Neuron (in vitro differentiated cells): ENCODE data around the gene SCYGR4.

Experiments
- H2AFZ ChIP-seq: one replicate; pipeline ENCODE4 v1.6.1; 2013; ENCODE audit warnings: low read depth, mild to moderate bottlenecking, inconsistent platforms, low read length, moderate library complexity
- H3K27me3 ChIP-seq: one replicate; pipeline ENCODE4 v1.6.1; 2013; ENCODE audit warnings: low read length; ENCODE audit not compliant: insufficient read depth
- H3K36me3 ChIP-seq: one replicate; pipeline ENCODE4 v1.6.1; 2013; ENCODE audit warnings: low read length; ENCODE audit not compliant: insufficient read depth
- H3K4me1 ChIP-seq: one replicate; pipeline ENCODE4 v1.6.1; 2013; ENCODE audit warnings: low read length; ENCODE audit not compliant: insufficient read depth
- H3K4me3 ChIP-seq: 2 replicates; pipeline ENCODE4 v1.5.1; 2013; ENCODE audit warnings: mild to moderate bottlenecking, low read length, moderate library complexity
- H3K9me3 ChIP-seq: one replicate; pipeline ENCODE4 v1.6.1; 2013; ENCODE audit warnings: low read length

SCYGR4 gene

GRCh38 chr2:227623226-227623625 is 5.9 kb downstream of the SCYGR4 start:
- H3K36me3 ChIP-seq: no peaks in the 10 kb centered on the region
- no peaks in the 10 kb centered on the region for H3K27me3 ChIP-seq
- no peak overlapping the region for H3K4me3 ChIP-seq
- H3K4me1 ChIP-seq: no peaks in the 10 kb centered on the region
- no peak overlapping the region for H2AFZ ChIP-seq
- H3K9me3 ChIP-seq: no peaks in the 10 kb centered on the region

GRCh38 chr2:227625420-227625819 is 8.1 kb downstream of the SCYGR4 start:
- Histone ChIP-seq H3K36me3 (no peaks in the 10 kb centered on the region), H3K9me3 (no peaks in the 10 kb centered on the region), H3K4me1 (no peaks in the 10 kb centered on the region), H2AFZ (no peak overlapping the region), H3K4me3 (no peak overlapping the region), H3K27me3 (no peaks in the 10 kb centered on the region)

GRCh38 chr2:227626580-227627151 is 9.4 kb downstream of the SCYGR4 start:
- H3K4me1 ChIP-seq: no peaks in the 10 kb centered on the region
- no peaks in the 10 kb centered on the region for H3K27me3 ChIP-seq
- H3K4me3 ChIP-seq: no peak overlapping the region
- H2AFZ ChIP-seq: no peak overlapping the region
- no peaks in the 10 kb centered on the region for H3K9me3 ChIP-seq
- no peaks in the 10 kb centered on the region for H3K36me3 ChIP-seq

- Histone ChIP-seq H2AFZ (no peak overlapping the region), H3K27me3 (no peaks in the 10 kb centered on the region), H3K36me3 (no peaks in the 10 kb centered on the region), H3K4me3 (no peak overlapping the region), H3K9me3 (no peaks in the 10 kb centered on the region), H3K4me1 (no peaks in the 10 kb centered on the region)
These were observed 10.5 kb downstream of the SCYGR4 start for GRCh38 chr2:227627769-227628168.

- Histone ChIP-seq H3K9me3 (no peaks in the 10 kb centered on the region), H2AFZ (no peak overlapping the region), H3K27me3 (no peaks in the 10 kb centered on the region), H3K4me3 (no peak overlapping the region), H3K36me3 (no peaks in the 10 kb centered on the region), H3K4me1 (no peaks in the 10 kb centered on the region)
These were observed 12.1 kb downstream of the SCYGR4 start for GRCh38 chr2:227629435-227629834.

GRCh38 chr2:227630322-227630721 is 13.0 kb downstream of the SCYGR4 start:
- H3K27me3 ChIP-seq: no peaks in the 10 kb centered on the region
- no peak overlapping the region for H3K4me3 ChIP-seq
- H3K4me1 ChIP-seq: no peaks in the 10 kb centered on the region
- no peaks in the 10 kb centered on the region for H3K9me3 ChIP-seq
- no peak overlapping the region for H2AFZ ChIP-seq
- H3K36me3 ChIP-seq: no peaks in the 10 kb centered on the region

GRCh38 chr2:227632827-227633226 is 15.5 kb downstream of the SCYGR4 start:
- Histone ChIP-seq H3K9me3 (no peaks in the 10 kb centered on the region), H3K27me3 (no peaks in the 10 kb centered on the region), H3K4me3 (no peak overlapping the region), H2AFZ (no peak overlapping the region), H3K36me3 (no peaks in the 10 kb centered on the region), H3K4me1 (no peaks in the 10 kb centered on the region)

- Histone ChIP-seq H3K4me1 (no peaks in the 10 kb centered on the region), H3K4me3 (no peak overlapping the region)
These were observed 16.9 kb downstream of the SCYGR4 start for GRCh38 chr2:227634201-227634600.

GRCh38 chr2:227642656-227643055 is 25.4 kb downstream of the SCYGR4 start:
- H3K4me3 ChIP-seq: no peak overlapping the region
- no peaks in the 10 kb centered on the region for H3K9me3 ChIP-seq
- H3K27me3 ChIP-seq: no peaks in the 10 kb centered on the region
- H3K4me1 ChIP-seq: no peaks in the 10 kb centered on the region
- H3K36me3 ChIP-seq: no peaks in the 10 kb centered on the region
- no peak overlapping the region for H2AFZ ChIP-seq

More at GRCh38 chr2:227634201-227634600, 16.9 kb downstream of the SCYGR4 start:
- no peaks in the 10 kb centered on the region for H3K36me3 ChIP-seq
- H3K27me3 ChIP-seq: no peaks in the 10 kb centered on the region
- H3K9me3 ChIP-seq: no peaks in the 10 kb centered on the region
- no peak overlapping the region for H2AFZ ChIP-seq

- Histone ChIP-seq H3K9me3 (no peaks in the 10 kb centered on the region), H3K4me3 (no peak overlapping the region), H3K27me3 (no peaks in the 10 kb centered on the region), H2AFZ (no peak overlapping the region), H3K4me1 (no peaks in the 10 kb centered on the region), H3K36me3 (no peaks in the 10 kb centered on the region)
These were observed 26.8 kb downstream of the SCYGR4 start for GRCh38 chr2:227643990-227644551.

GRCh38 chr2:227653419-227653818 is 36.1 kb downstream of the SCYGR4 start:
- Histone ChIP-seq H2AFZ (no peak overlapping the region), H3K9me3 (no peaks in the 10 kb centered on the region), H3K4me1 (no peaks in the 10 kb centered on the region), H3K36me3 (no peaks in the 10 kb centered on the region), H3K27me3 (no peaks in the 10 kb centered on the region), H3K4me3 (no peak overlapping the region)

GRCh38 chr2:227654426-227654825 is 37.1 kb downstream of the SCYGR4 start:
- H3K4me3 ChIP-seq: no peak overlapping the region
- no peaks in the 10 kb centered on the region for H3K36me3 ChIP-seq
- H3K4me1 ChIP-seq: no peaks in the 10 kb centered on the region
- H3K27me3 ChIP-seq: no peaks in the 10 kb centered on the region
- H2AFZ ChIP-seq: no peak overlapping the region
- H3K9me3 ChIP-seq: no peaks in the 10 kb centered on the region

GRCh38 chr2:227655454-227655853 is 38.2 kb downstream of the SCYGR4 start:
- no peak overlapping the region for H2AFZ ChIP-seq
- H3K4me3 ChIP-seq: no peak overlapping the region
- no peaks in the 10 kb centered on the region for H3K9me3 ChIP-seq
- H3K36me3 ChIP-seq: no peaks in the 10 kb centered on the region
- H3K27me3 ChIP-seq: no peaks in the 10 kb centered on the region
- H3K4me1 ChIP-seq: no peaks in the 10 kb centered on the region
